ENCODE measurements around the gene CD40.
"Not testable (repeated sequence)": the region's sequence is repeated elsewhere in the genome, so short reads cannot be mapped to it uniquely, and the experiment has no call there.

CD40 gene

DNA sequence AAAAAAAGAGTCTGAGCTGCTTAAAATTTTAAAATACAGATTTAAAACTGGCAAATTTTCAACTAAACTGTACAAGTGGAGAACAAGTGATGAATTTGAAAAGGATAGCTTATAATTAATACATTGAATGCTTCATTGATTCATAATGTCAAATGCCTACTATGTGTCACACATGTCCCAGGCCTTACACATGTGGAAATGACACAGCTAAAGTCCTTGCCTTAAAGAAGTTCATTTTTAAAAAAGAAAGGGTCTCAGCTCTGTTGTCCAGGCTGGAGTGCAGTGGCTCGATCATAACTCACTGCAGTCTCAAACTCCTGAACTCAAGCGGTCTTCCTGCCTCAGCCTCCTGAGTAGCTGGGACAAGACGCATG is 33.3 kb upstream of the CD40 start:
- CTCF ChIA-PET = interaction anchor here (0.8 to 2.7 kb wide), 9 partner anchors 9 to 71 kb away, joined by 3 to 14 read pairs (median 3); no protein-coding TSS in a partner anchor
- no peak for DNase-seq (ENCODE audit: extremely low spot score)
- TF ChIP-seq, protein P1, sequence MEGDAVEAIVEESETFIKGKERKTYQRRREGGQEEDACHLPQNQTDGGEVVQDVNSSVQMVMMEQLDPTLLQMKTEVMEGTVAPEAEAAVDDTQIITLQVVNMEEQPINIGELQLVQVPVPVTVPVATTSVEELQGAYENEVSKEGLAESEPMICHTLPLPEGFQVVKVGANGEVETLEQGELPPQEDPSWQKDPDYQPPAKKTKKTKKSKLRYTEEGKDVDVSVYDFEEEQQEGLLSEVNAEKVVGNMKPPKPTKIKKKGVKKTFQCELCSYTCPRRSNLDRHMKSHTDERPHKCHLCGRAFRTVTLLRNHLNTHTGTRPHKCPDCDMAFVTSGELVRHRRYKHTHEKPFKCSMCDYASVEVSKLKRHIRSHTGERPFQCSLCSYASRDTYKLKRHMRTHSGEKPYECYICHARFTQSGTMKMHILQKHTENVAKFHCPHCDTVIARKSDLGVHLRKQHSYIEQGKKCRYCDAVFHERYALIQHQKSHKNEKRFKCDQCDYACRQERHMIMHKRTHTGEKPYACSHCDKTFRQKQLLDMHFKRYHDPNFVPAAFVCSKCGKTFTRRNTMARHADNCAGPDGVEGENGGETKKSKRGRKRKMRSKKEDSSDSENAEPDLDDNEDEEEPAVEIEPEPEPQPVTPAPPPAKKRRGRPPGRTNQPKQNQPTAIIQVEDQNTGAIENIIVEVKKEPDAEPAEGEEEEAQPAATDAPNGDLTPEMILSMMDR (IDR thresholded peaks at IDR 0.05; ENCODE audit: control extremely low read depth, extremely low read depth, low read depth, missing control alignments) = no peak
- POLR2A ChIA-PET = no interaction called here

DNA sequence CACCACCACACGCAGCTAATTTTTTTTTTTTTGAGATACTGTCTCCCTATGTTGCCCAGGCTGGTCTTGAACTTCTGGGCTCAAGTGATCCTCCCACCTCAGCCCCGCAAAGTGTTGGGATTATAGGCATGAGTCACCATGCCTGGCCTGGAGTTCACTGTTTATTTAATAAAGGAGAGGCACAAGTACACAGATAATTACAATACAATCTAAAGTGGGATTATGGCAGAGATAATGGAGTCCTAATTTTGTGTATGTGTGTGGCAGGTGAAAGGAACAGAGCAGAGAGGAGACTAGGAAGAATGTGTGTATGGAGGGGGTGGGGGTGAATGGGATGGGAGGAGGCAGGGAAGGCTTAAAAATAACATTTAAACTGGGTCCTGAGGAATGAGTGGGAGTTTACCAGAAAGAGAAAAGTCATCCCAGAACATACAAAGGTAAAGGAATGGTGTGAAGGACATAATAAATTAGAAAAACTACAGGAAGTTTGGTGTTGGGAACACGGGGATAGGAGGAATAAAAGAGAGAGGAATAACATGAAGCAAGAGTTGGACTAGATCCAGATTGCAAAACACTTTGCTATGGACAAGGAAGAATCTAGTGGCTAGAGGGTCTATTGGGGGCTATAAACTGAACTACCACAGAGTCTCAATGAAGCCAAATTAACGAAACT is 32.8 kb upstream of the CD40 start:
- TF ChIP-seq, protein P1 (IDR thresholded peaks at IDR 0.05; ENCODE audit: control extremely low read depth, extremely low read depth, low read depth, missing control alignments) = no peak
- CTCF ChIA-PET = interaction anchor here (0.9 to 2.7 kb wide), 9 partner anchors 8 to 115 kb away, joined by 3 to 14 read pairs (median 4); no protein-coding TSS in a partner anchor
- POLR2A ChIA-PET = no interaction called here

DNA sequence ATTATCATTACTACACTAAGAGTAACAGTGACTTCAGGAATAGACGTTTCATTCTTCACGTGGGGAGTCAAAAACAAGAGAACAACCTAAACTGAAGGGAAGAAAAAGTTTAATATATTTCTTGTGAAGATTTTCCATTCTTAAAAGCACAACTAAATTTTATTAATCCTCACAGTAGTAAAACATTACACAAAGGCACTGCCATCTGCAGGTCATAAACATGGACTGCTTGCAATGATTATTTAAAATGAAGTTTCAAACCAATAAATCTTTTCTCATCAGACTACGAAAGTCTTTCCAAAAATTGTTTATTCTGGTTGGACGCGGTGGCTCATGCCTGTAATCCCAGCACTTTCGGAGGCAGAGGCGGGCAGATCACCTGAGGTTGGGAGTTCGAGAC is 31.0 kb upstream of the CD40 start:
- no peak for DNase-seq (ENCODE audit: extremely low spot score)
- ChIA-PET CTCF (interaction anchor here (1.0 to 2.2 kb wide), 7 partner anchors 13 to 87 kb away, joined by 3 to 17 read pairs (median 4); no protein-coding TSS in a partner anchor), POLR2A (no interaction called here)
- TF ChIP-seq, protein P1 (IDR thresholded peaks at IDR 0.05; ENCODE audit: control extremely low read depth, extremely low read depth, low read depth, missing control alignments) = peak; percentile 45

More for the DNA sequence above, 32.8 kb upstream of the CD40 start:
- DNase-seq (ENCODE audit: extremely low spot score) = no peak

DNA sequence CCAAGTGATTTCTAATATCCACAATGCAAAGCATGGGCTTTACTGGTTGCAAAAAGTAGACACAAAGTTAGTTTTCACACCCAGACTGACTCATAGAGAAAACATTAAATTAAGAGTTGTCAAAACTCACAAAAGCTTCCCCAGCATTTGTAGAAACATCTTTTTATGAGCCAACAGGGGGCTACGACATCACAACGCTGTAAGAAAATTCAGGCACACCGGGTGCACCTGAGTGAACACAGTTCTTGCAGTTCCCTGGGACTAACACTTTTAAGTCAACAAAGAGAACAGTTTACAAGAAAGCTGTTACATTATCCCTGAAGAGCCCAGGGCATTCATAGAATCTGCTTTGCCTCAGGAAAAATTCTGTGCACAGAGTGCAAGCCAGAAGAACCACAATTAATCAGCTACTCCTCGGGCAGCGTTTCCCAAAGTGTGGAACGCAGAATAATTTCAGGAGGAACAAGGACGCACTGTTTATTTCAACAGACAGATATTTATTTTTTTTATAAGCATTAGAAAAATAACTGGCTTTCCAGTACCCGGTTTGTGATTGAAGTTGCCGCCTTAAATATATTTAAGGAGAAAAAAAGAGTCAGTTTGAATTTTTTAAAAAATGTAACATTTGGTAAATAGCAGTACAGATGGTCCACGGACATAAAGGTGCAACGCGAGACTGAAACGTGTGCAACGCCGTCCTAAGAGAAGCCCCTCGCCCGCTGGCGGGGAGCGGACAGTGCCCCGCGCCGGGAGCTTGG is 29.5 kb upstream of the CD40 start:
- POLR2A ChIA-PET = no interaction called here
- CTCF ChIA-PET = interaction anchor here (0.9 to 2.2 kb wide), 11 partner anchors 11 to 102 kb away, joined by 3 to 17 read pairs (median 4); no protein-coding TSS in a partner anchor
- TF ChIP-seq, protein P1 (IDR thresholded peaks at IDR 0.05; ENCODE audit: control extremely low read depth, extremely low read depth, low read depth, missing control alignments) = no peak
- no peak for DNase-seq (ENCODE audit: extremely low spot score)

DNA sequence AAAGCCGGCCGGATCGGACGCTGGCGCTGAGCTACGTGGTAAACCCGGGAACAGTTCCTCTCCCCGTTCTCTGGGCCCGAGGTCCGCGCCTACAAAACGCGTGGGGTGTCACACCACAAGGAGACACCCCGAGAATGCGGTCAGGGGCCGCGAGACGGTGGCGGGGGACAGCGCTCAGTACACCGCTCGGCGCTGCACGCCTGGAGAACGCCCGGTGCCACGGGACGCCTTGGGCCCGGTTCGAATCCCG is 29.0 kb upstream of the CD40 start:
- no peak for DNase-seq (ENCODE audit: extremely low spot score)
- TF ChIP-seq, protein P1 (IDR thresholded peaks at IDR 0.05; ENCODE audit: control extremely low read depth, extremely low read depth, low read depth, missing control alignments) = no peak
- ChIA-PET CTCF (interaction anchor here (0.9 to 2.2 kb wide), 9 partner anchors 12 to 101 kb away, joined by 3 to 17 read pairs (median 3); no protein-coding TSS in a partner anchor), POLR2A (no interaction called here)

DNA sequence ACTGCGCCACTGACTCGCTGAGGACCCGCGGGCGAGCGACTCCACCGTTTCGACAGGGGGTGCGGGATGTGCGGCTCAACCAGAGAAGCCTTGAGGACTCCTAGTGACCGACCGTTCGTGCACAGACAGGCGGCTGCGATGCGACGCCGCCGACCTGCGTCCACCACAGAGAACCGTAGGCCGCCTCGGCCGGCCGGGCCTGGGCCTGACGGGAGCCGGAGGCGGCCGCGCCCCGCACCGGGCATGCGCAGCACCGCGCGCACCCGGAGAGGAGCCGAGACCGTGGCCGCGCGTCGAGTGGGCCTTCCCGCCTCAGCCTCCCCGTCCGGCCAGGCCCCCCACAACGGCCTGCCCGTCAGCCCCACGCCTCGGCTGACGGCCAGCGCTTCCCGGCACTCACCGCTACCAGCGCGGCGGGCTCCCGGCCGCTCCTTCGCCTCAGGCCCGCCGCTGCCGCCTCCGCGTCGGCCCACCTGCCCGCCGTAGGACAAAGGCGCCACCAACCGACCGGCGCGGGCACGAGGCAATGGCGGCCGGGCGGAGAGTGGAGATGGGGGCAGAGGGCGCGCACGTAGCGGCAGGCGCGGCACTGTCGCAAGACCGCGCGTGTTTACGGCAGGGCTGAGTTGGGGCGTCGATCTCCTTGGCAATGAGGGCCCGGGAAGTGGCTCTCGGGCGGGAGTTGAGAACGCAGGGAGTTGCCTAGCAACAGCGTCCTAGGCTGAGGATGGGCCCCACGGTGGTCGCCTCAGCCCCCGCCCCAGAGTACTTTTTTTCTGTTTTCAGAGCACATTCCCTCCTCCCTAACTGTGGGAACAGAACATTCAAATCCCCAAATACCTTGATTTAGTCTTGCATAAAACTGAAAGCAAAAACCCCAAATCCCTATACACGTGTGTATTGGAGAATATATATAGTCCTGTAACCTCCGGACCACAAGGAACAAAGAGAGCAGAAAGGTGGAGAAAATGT is 28.4 kb upstream of the CD40 start, which contains the start of gene NCOA5:
Gene NCOA5 (minus strand): TSS at position 546 of the 972 bp plus-strand sequence. CDS start 10,538 bp downstream, outside the sequence.
- POLR2A ChIA-PET = no interaction called here
- TF ChIP-seq, protein P1 (IDR thresholded peaks at IDR 0.05; ENCODE audit: control extremely low read depth, extremely low read depth, low read depth, missing control alignments) = peak; percentile 34
- peak; percentile 95 for DNase-seq (ENCODE audit: extremely low spot score)
- CTCF ChIA-PET = interaction anchor here (0.9 to 1.1 kb wide), 5 partner anchors 12 to 30 kb away, joined by 3 to 4 read pairs (median 3); no protein-coding TSS in a partner anchor

DNA sequence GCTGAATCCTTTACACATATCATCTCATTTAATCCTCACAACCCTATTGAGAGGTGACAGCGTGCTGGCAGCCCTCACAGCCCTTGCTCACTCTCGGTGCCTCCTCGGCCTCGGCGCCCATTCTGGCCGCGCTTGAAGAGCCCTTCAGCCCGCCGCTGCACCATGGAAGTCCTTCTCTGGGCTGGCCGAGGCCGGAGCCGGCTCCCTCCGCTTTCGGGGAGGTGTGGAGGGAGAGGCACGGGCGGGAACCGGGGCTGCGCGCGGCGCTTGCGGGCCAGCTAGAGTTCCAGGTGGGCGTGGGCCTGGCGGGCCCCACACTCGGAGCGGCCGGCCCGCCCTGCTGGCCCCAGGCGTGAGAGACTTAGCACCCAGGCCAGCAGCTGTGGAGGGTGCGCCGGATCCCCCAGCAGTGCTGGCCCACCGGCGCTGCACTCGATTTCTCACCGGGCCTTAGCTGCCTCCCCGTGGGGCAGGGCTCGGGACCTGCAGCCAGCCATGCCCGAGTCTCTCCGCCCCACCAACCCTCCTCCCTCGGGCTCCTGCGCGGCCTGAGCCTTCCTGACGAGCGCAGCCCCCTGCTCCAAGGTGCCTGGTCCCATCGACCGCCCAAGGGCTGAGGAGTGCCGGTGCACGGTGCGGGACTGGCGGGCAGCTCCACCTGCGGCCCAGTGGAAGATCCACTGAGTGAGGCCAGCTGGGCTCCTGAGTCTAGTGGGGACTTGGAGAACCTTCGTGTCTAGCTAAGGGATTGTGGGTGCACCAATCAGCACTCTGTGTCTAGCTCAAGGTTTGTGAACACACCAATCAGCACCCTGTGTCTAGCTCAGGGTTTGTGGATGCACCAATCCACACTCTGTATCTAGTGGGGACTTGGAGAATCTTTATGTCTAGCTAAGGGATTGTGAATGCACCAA is 26.2 kb upstream of the CD40 start:
- DNase-seq (ENCODE audit: extremely low spot score); POLR2A ChIA-PET: not testable (repeated sequence)
- CTCF ChIA-PET = interaction anchor here (1.0 to 1.3 kb wide), 2 partner anchors 38 to 78 kb away, joined by 3 to 4 read pairs; no protein-coding TSS in a partner anchor

Measured in GM10248 (cell line).